Rectal smooth muscle tissue (tissue), 1 donor: ENCODE data around the gene IFFO2.
"Not testable (repeated sequence)": the region's sequence is repeated elsewhere in the genome, so short reads cannot be mapped to it uniquely, and the experiment has no call there.

Experiments
- H3K27ac ChIP-seq: one replicate; pipeline ENCODE4 v1.7.0; 2013; ENCODE audit warnings: low read depth, low read length, inconsistent platforms
- H3K27me3 ChIP-seq: one replicate; pipeline ENCODE4 v1.7.0; 2013; ENCODE audit warnings: low read length; ENCODE audit not compliant: control insufficient read depth, insufficient read depth
- H3K36me3 ChIP-seq: one replicate; pipeline ENCODE4 v1.7.0; 2013; ENCODE audit warnings: low read length; ENCODE audit not compliant: control insufficient read depth, insufficient read depth
- H3K4me1 ChIP-seq: one replicate; pipeline ENCODE4 v1.7.0; 2013; ENCODE audit warnings: low read length; ENCODE audit not compliant: control insufficient read depth, insufficient read depth
- H3K4me3 ChIP-seq: one replicate; pipeline ENCODE4 v1.7.0; 2013; ENCODE audit warnings: low read length
- H3K9ac ChIP-seq: one replicate; pipeline ENCODE4 v1.7.0; 2013; ENCODE audit warnings: low read length

IFFO2 gene

GRCh38 chr1:18901952-18902522, 54.4 kb downstream of the IFFO2 start:
- Histone ChIP-seq H3K4me1 (peaks cover under 1% of the 10 kb centered on the region), H3K36me3 (no peaks in the 10 kb centered on the region), H3K4me3 (peak overlapping the region; percentile 74), H3K27ac (peak overlapping the region; percentile 88), H3K9ac (peak overlapping the region; percentile 29), H3K27me3 (no peaks in the 10 kb centered on the region)

GRCh38 chr1:18901147-18901951, 55.1 kb downstream of the IFFO2 start:
- Histone ChIP-seq H3K4me3 (no peak overlapping the region), H3K9ac (no peak overlapping the region)

GRCh38 chr1:18900303-18900841, 56.1 kb downstream of the IFFO2 start:
- Histone ChIP-seq H3K4me1 (no peaks in the 10 kb centered on the region), H3K27ac (no peak overlapping the region), H3K36me3 (no peaks in the 10 kb centered on the region), H3K27me3 (no peaks in the 10 kb centered on the region), H3K9ac (no peak overlapping the region), H3K4me3 (no peak overlapping the region)

More at GRCh38 chr1:18901147-18901951, 55.1 kb downstream of the IFFO2 start:
- Histone ChIP-seq H3K36me3 (no peaks in the 10 kb centered on the region), H3K27ac (no peak overlapping the region), H3K4me1 (no peaks in the 10 kb centered on the region), H3K27me3 (no peaks in the 10 kb centered on the region)

- Histone ChIP-seq H3K9ac (no peak overlapping the region), H3K27ac (no peak overlapping the region), H3K4me1 (no peaks in the 10 kb centered on the region), H3K27me3 (no peaks in the 10 kb centered on the region), H3K4me3 (no peak overlapping the region), H3K36me3 (no peaks in the 10 kb centered on the region)
Measured at GRCh38 chr1:18899363-18900049, 57.0 kb downstream of the IFFO2 start.

GRCh38 chr1:18898567-18898966, 57.9 kb downstream of the IFFO2 start:
- no peaks in the 10 kb centered on the region for H3K36me3 ChIP-seq
- H3K27ac ChIP-seq, result no peak overlapping the region
- no peaks in the 10 kb centered on the region for H3K4me1 ChIP-seq
- H3K27me3 ChIP-seq, result no peaks in the 10 kb centered on the region
- H3K4me3 ChIP-seq, result no peak overlapping the region
- H3K9ac ChIP-seq, result no peak overlapping the region

GRCh38 chr1:18895317-18895716, 61.2 kb downstream of the IFFO2 start:
- Histone ChIP-seq H3K4me3 (no peak overlapping the region), H3K4me1 (no peaks in the 10 kb centered on the region), H3K36me3 (no peaks in the 10 kb centered on the region), H3K27ac (no peak overlapping the region), H3K9ac (no peak overlapping the region), H3K27me3 (no peaks in the 10 kb centered on the region)

- H3K27ac ChIP-seq, result no peak overlapping the region
- H3K9ac ChIP-seq, result no peak overlapping the region
- no peaks in the 10 kb centered on the region for H3K36me3 ChIP-seq
Measured at GRCh38 chr1:18893120-18893519, 63.4 kb downstream of the IFFO2 start.

GRCh38 chr1:18891858-18892257, 64.6 kb downstream of the IFFO2 start:
- H3K36me3 ChIP-seq, H3K9ac ChIP-seq, H3K4me1 ChIP-seq, H3K27me3 ChIP-seq, H3K27ac ChIP-seq, H3K4me3 ChIP-seq: not testable (repeated sequence)

More at GRCh38 chr1:18893120-18893519, 63.4 kb downstream of the IFFO2 start:
- no peaks in the 10 kb centered on the region for H3K27me3 ChIP-seq
- no peak overlapping the region for H3K4me3 ChIP-seq
- no peaks in the 10 kb centered on the region for H3K4me1 ChIP-seq

GRCh38 chr1:18891426-18891780, 65.1 kb downstream of the IFFO2 start:
- Histone ChIP-seq H3K36me3 (no peaks in the 10 kb centered on the region), H3K9ac (no peak overlapping the region), H3K4me3 (no peak overlapping the region), H3K27ac (no peak overlapping the region), H3K27me3 (no peaks in the 10 kb centered on the region), H3K4me1 (no peaks in the 10 kb centered on the region)

- Histone ChIP-seq H3K27ac (no peak overlapping the region), H3K9ac (no peak overlapping the region), H3K4me1 (no peaks in the 10 kb centered on the region)
Measured at GRCh38 chr1:18890706-18891425, 65.6 kb downstream of the IFFO2 start.

GRCh38 chr1:18886003-18886335, 70.5 kb downstream of the IFFO2 start:
- H3K4me3 ChIP-seq, result no peak overlapping the region
- no peaks in the 10 kb centered on the region for H3K27me3 ChIP-seq
- no peaks in the 10 kb centered on the region for H3K4me1 ChIP-seq
- no peak overlapping the region for H3K27ac ChIP-seq
- no peak overlapping the region for H3K9ac ChIP-seq
- H3K36me3 ChIP-seq, result no peaks in the 10 kb centered on the region

More at GRCh38 chr1:18890706-18891425, 65.6 kb downstream of the IFFO2 start:
- Histone ChIP-seq H3K27me3 (no peaks in the 10 kb centered on the region), H3K36me3 (no peaks in the 10 kb centered on the region), H3K4me3 (no peak overlapping the region)
